HG03060 (cell line): ENCODE data around the gene GYS2.

Experiments used
- ATAC-seq: cut with Tn5 transposase; IDR thresholded peaks from one replicate; pipeline ENCODE4 v1.9.1; 2021; ENCODE audit warnings: low read depth, moderate number of reproducible peaks; ENCODE audit not compliant: unreplicated experiment

GYS2 gene

DNA sequence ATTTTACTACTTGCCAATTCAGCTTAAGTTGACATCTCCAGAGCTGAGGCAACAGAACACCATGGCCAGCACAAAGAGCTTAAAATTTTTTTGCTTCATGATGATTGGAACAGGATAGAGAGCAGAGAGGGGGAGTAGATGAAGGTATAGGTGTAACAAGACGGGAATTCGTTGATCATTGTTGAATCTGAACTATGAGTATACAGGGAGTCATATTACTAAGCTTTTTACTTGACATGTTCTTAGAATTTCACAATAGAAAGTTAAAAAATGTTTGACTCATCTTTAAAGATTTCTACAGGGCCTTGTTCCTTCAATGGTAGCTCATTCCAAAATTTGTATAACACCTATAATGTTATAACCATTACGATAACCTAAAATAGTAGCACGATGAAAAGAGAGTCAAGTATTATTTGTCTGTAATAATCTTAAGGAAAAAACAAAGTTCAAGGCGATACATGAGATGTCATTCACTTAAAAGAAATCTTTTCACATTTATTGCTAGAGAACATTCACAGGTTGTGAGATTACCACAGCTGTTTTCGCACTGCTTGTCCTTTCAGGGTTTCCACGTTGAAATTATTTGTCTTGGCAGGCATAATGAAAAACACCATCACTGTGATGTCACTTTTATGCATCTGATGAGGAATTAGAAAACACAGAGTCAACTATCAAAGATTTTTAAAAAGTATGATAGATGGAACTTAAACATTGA, 44.6 kb downstream of the GYS2 start:
- ATAC-seq, result no peak

DNA sequence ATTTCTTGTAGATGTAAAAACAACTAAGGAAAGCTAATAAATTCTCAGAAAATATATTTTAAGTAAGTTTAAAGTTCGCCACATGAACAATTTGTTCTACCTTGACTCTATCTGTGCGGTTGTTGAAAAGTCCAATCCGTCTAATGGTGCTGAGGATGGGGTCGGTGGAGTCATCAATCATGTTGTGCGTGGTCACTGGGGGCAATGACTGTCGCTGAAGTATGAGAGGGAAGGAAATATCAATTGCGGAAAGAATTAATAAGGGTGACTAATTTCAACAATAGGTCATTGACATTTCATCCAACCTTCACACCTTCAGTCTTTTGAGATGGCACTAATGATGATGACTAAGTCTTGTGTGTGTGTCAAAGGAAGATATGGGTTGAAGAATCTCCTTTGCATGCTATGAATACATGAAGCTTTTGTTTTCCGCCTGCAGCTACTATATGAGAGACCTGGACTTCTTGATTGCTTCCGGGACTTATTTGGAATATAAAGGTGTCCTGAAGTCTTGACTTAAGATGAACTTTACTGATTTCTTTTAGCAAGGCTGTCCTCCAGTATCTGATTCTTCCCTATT, 46.5 kb downstream of the GYS2 start:
- ATAC-seq, result no peak

DNA sequence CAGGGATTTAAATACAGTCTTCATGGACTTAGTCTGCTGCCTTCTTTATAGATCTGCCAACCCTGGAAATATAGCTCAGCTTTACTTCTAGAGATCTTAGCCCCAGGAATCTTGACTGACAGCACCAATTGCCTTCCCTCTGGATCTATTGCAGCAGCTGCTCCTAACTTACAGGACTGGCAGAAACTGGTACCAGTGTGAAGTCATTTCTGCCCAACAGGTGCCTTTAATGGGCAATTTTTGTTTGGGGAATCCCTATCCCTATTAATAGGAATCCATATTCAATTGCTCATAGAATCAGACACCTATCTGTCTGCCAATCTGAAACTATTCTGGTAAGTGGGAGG, 51.3 kb downstream of the GYS2 start:
- ATAC-seq, result no peak

DNA sequence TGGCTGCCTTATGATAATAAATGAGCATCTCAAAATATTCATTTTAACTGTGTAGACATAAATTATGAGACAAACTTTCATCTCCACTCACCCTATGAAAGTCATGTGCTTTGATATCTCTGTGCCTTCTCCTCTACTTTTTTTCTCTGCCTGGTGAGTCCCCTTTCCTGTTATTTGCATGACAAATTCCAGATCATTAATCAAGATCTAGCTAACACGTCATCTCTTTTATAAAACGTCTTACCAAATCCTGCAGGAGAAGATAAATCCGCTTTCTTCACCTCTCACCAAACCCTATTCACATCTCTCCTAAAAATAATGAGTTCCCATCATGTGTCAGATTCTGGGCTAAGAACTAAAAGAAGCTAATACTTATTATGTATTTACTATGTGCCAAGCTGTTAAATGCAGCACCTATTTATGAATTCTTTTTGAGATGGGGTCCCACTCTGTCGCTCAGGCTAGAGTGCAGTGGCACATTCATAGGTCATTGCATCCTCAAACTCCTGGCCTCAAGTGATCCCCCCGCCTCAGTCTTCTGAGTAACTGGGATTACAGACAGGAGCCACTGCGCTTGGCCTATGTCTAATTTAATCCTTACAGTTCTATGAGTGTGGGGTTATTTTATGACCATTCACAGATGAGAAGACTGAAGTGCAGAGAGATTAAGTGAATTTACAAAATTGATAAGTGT, 51.9 kb downstream of the GYS2 start:
- no peak for ATAC-seq

DNA sequence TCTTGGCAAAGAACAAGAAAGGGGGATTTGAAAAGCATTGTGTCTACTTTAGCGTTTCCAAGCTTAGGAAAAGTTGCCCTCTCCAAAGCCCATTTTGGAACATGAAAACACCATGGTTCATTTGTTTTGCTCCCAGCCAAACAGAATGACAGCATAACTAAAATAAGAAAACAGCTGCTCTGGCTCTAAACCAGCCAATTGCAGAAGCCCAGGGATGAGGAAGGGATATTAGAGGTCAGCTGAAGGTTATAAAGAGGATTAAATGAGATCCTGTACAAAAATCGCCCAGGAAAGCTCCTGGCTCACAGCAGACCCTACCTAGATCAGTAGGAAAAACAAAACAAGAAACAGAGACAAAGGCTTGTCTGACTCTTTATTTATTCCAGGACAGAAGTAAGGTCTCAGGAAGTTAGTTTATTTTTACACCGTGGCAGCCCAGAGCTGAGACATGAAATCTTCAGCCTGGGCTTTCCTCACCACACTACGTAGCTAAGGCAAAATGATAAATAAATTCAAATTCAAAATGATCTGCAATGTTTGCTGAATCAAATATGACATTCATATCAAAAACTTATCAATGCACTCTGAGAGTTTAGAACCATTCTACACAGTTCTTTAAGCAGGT, 52.7 kb downstream of the GYS2 start:
- no peak for ATAC-seq

DNA sequence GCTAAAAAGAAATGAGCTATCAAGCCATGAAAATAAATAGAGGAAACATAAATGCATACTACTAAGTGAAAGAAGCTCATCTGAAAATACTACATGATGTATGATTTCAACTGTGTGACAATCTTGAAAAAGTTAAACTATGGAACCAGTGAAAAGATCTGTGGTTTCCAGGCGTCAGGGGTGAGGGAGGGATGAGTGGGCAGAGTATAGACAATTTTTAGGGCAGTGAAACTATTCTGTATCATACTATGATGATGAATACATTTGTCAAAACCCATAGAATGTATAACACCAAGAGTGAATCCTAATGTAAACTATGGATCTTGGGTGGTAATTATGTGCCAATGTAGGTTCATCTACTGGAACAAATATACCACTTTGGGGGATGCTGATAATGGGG, 57.2 kb downstream of the GYS2 start:
- no peak for ATAC-seq

DNA sequence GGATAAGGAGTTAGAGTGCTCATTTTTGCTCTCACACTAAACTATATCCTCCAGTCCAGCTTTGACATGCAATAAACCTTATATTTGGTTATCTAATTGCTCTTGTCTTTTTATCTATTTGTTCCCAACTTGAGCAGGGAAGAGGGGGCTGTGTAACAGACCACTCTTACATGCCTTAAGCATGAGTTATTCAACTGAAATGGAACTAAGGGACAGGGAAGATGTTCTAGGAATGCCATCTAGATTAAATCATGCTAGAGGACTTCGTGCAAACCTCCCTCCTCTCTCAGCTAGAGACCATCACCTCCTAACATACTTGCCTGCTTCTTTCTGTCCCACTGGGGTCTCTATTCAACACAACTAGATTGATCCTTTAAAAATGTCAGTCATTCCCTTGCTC, 57.9 kb downstream of the GYS2 start:
- ATAC-seq, result no peak

DNA sequence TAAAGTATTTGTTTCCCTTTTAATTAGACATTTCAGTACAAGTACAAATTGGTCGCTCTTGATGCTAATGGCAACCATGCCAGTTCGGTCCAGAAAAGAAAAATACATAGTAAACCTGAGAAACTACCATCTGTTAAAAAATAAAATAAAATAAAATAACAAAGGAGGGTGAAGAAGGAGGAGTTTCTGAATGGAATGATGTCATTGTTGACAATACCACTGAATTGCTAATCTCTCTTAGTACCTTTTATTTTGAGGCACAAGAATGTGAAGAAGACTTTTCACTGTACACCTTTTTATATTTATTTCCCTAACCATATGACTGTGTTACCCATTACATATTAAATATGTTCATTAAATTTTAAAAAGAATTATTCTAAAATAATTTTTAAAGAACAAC, 59.1 kb downstream of the GYS2 start:
- ATAC-seq, result no peak

DNA sequence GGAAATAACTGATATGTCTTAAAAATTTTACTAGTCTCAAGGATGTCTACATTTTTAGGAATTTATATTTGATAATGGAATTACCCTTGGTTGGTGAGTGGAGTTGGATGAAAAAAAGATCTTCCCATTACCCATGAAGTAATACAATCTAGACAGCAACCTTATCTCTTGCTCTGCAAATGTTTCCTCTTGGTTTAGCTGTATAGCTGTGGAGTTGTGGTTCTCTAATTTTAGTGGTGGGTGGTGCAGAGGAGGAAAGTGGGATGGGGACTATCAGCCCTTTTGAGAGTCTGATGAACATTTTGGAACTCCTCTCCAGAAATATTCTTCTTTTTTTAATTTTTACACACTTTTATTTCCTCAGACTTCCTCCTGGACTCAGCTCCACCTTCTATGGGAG, 61.5 kb downstream of the GYS2 start:
- no peak for ATAC-seq

DNA sequence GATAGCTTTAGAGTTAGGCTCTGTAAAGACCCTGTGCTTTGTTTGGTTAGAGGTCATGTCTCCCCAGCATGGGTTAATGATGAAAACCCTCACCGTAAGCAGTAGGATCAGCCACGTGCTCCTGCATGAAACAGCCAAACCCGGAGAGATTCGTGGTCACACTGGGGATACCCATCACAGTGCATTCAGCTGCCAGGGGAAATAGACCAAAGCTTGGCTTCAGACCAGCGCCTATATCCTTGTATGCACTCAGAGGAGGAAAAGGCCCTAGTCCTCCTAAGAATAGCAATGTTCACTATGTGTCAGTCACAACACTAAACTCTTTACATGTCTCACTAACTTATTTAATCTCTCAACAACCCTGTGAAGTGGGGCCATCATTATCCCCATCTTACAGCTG, 62.2 kb downstream of the GYS2 start:
- no peak for ATAC-seq

DNA sequence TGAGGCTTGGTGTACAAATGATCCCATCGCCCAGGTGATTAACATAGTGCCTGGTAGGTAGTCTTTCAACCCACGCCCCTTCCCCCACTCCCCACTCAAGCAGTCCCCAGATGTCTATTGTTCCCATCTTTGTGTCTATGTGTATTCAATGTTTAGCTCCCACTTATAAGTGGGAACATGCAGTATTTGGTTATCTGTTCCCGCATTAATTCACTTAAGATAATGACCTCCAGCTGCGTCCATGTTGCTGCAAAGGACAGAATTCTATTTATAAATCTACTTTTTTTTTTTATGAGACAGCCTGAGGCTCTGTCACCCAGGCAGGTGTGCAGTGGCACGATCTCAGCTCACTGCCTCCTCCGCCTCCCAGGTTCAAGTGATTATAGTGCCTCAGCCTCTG, 62.9 kb downstream of the GYS2 start:
- no peak for ATAC-seq

DNA sequence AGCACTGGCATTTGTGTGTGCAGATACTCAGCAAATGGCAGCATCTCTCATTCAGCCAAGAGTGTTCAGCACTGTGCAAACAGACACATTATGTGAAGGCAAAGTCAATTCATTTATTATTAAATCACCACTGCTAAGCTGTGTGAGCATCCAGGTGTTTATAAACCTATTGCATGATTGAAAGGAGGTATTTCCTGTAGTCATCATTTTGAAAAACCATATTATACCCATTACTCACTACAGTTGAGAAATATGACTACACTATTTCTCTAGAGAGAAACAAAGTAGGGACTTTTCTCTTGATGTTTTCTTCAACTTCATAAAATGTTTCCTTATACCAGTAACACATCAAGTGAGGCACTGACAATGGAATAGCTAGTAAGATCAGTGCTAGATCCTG, 64.8 kb downstream of the GYS2 start:
- no peak for ATAC-seq

DNA sequence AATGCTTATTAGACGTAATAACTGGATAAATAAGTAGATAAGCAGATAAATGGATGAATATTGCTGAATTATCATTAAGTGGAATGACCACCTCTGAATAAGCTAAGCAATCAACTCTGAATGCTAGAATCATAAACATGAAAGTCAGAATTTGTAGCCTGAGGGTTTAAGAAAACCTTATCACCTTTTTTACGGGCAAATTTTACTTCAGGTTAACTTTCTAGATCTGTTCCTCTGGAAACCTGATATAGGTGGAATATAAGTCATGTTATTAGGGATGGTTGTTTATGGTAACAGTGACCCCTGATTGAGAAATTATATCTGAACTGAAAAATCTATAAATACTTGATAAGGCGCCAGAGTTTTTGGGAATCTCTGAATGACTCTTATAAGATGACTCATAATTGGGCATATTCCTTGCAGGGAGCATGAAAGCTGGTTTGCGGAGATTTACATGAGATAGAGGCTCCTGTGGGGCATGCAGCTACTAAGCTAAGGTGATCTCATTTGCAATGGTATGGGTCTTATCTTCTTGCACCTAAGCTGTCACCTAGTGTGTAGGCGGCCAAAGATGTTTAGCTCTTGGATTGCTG, 66.5 kb downstream of the GYS2 start:
- no peak for ATAC-seq

DNA sequence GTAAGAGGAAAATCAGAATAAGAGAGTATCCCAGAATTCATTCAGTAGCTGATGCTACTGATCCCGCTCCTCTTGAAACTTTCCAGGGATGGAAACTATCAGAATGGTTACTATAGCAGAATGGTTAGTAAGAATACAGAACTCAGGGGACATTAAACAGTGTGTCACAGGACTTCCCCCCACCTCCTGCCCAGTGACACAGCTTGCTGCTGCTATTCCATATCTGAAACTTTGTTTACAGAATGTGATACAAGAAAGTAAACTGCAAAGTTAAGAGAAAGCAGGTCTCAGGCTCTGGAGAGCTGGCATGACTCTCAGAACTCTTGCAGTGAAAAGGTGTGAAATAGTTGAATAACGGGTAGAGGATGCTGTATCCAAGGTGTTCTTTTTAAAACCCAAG, 75.2 kb downstream of the GYS2 start:
- no peak for ATAC-seq

DNA sequence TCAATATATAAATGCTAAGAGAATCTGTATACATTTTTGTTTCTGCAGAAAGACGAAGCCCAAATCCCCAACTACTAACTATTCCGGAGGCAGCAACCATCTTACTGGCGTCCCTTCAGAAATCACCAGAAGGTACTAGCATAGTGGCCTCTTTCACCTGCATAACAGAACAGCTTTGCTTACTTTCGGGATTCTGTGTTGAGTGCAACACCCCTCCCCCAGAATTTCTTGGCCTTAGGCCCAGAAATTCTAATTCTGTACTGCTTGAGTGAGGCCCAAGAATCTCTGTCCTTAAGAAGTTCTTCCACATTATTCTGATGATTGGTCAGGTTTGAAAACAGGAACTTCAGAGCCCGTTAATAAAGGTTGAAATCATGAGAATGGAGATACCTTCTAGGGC, 75.7 kb downstream of the GYS2 start:
- ATAC-seq, result no peak

DNA sequence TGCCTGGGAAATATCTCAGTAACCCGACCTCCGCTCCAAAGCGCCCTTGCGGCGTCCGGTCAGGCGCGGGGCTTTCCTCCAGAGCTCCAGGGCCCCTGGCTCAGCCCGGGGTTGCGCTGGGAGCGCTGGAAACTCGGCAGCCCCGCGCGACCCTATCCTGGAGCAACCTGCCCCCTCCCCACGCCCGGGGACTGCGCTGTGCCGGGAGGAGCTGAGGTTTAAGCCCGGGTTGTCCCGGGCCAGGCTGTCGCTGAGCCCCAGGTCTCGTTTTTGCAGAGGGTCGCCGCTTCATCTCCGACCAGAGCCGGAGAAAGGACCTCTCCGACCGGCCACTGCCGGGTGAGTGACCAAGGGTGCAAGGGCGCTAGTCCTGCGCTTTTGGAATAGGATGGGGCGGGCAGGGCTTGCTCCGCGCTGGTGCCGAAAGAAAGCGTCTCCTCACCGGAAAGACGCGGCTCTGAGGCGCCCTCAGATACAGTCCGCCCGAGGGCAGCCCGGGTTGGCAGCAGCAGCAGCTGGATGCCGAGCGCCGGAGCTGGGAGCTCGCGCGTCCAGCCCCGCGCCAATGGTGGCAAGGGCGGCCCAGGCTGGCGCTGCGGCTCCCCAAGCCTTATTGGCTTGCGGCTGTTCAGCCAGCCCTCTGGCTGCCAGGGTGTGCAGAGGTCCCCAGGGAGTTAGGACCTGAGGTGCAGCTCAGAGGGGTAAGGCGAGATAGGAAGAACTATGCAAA, 77.0 kb downstream of the GYS2 start:
- ATAC-seq, result peak; percentile 97

DNA sequence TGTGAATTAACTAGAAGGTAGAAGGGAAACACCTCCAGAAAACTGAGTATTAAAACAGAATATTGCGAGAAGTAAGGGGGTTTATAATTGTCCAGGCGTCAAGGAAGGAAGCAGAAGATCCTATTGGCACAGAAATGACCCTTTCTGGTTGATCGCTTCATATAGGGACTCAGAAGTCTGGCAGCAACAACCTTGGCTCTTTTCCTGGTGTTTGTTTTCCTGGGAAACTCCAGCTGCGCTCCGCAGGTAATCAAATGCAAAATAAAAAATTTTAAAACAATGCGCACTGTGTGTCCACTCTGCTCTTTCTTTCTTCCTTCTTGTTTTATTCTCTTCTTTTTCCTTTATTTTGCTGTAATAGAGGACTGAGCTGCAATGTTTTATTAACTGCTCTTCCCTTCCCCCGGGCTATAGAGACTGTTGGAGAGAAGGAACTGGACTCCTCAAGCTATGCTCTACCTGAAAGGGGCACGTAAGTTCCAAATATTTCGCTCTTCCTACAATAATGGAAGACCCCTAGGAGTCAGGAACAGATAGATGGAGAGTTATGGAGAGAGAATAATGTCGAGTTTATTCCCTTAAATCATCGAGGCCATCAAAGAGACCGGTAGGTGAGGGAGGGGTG, 77.8 kb downstream of the GYS2 start:
- no peak for ATAC-seq

DNA sequence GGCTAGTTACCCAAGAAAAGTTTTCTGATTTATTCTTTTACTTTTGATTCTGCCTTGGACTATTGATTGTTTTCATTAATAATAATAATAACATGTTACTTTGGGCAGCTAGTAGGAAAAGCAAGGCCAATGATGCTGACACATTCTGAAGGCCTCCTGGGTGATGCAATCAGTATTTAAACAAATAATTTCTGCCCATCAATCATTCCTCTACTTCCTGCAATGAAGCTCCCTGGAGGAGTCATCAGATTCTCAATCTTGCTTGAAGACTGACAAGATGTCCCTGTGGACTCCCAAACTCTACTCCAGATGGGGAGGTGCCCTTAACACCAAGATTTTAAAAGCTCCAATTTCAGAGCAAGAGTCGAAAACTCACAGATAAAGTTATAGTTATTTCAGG, 78.6 kb downstream of the GYS2 start, which contains the start of gene SPX:
TSS of gene SPX (plus strand) at position 244 of the 400 bp plus-strand sequence. CDS start 177 bp downstream, outside the sequence.
- no peak for ATAC-seq

DNA sequence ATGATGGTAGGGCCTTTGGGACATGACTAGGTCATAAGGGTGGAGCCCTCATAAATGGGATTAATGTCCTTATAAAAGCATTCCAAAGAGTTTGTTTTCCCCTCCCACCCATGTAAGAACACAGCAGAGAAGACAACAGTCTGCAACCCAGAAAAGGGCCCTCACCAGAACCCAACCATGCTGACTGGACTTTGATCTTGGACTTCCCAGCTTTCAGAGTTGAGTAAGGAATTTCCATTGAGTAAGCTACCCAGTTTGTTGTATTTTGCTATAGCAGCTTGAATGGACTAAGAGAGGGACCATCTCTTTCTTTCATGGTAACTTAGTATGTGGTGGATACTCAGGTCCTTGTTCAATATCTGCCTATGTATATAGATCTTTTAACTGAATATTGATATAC, 81.5 kb downstream of the GYS2 start:
- ATAC-seq, result no peak

DNA sequence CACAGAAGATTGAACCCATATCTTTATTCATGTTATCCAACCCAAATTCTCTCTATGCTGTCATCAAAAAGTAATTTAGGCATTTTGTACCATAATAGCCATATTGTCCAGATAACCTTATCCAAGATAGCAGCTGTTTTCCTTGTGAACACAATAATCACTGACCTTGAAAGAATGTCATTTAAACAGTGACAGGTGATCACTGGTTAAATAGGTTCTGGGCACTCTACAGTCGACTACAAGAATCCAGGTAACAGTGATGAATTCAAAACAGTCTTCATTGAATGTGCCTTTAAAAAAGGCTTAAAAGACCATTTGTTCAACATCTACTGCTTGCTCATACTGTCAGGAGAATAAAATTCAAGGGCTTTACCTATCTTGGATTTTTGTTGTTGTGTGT, 83.1 kb downstream of the GYS2 start:
- ATAC-seq, result no peak
